ENCODE measurements around the gene PAPSS1.
"Not testable (repeated sequence)": the region's sequence is repeated elsewhere in the genome, so short reads cannot be mapped to it uniquely, and the experiment has no call there.

Gene PAPSS1

DNA sequence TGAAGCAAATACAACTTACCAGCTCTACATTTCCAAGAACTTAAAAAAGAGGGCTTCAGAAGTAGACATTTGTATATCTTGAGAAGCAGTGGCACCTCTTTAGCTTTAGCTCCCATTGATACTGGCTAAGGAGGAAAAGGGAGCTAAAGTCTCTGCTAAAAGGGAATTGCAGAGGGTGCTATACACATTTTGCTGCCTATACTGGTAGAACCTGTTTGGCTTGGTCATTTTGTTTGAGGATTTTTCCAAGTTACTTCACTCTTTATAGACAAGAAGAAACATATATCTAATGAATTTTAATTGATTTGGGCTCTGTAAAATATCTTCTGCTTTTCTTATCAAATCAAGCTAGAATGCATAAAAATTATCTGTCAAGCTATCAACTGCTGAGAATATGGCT lies 11.8 kb downstream of the PAPSS1 start:
- TF ChIP-seq, protein P1, sequence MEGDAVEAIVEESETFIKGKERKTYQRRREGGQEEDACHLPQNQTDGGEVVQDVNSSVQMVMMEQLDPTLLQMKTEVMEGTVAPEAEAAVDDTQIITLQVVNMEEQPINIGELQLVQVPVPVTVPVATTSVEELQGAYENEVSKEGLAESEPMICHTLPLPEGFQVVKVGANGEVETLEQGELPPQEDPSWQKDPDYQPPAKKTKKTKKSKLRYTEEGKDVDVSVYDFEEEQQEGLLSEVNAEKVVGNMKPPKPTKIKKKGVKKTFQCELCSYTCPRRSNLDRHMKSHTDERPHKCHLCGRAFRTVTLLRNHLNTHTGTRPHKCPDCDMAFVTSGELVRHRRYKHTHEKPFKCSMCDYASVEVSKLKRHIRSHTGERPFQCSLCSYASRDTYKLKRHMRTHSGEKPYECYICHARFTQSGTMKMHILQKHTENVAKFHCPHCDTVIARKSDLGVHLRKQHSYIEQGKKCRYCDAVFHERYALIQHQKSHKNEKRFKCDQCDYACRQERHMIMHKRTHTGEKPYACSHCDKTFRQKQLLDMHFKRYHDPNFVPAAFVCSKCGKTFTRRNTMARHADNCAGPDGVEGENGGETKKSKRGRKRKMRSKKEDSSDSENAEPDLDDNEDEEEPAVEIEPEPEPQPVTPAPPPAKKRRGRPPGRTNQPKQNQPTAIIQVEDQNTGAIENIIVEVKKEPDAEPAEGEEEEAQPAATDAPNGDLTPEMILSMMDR (IDR thresholded peaks at IDR 0.05; ENCODE audit: low read depth, low read length), result no peak
- H3K4me3 ChIP-seq (replicated peaks in 1 of 2; ENCODE audit: low read depth in 2 of 2, low read length in 2 of 2), result no peak overlapping the region
- DNase-seq (ENCODE audit: low read depth in 2 of 2), result no peak

GRCh38 chr4:107705742-107706556 lies 14.1 kb downstream of the PAPSS1 start:
- no peak for DNase-seq (ENCODE audit: low read depth in 2 of 2)
- no peak overlapping the region for H3K4me3 ChIP-seq (replicated peaks in 1 of 2; ENCODE audit: low read depth in 2 of 2, low read length in 2 of 2)
- TF ChIP-seq, protein P1 (IDR thresholded peaks at IDR 0.05; ENCODE audit: low read depth, low read length), result no peak

GRCh38 chr4:107701565-107701964 lies 18.5 kb downstream of the PAPSS1 start:
- TF ChIP-seq, protein P1 (IDR thresholded peaks at IDR 0.05; ENCODE audit: low read depth, low read length), result no peak
- no peak overlapping the region for H3K4me3 ChIP-seq (replicated peaks in 1 of 2; ENCODE audit: low read depth in 2 of 2, low read length in 2 of 2)
- no peak for DNase-seq (ENCODE audit: low read depth in 2 of 2)

- H3K4me3 ChIP-seq (replicated peaks in 1 of 2; ENCODE audit: low read depth in 2 of 2, low read length in 2 of 2), result no peak overlapping the region
- peak; percentile 31 to 35 for DNase-seq (ENCODE audit: low read depth in 2 of 2)
- TF ChIP-seq, protein P1 (IDR thresholded peaks at IDR 0.05; ENCODE audit: low read depth, low read length), result no peak
Observed at GRCh38 chr4:107699466-107700206, 20.4 kb downstream of the PAPSS1 start.

- not testable (repeated sequence) for DNase-seq (ENCODE audit: low read depth in 2 of 2); H3K4me3 ChIP-seq (replicated peaks in 1 of 2; ENCODE audit: low read depth in 2 of 2, low read length in 2 of 2)
Observed at GRCh38 chr4:107696187-107696586, 23.8 kb downstream of the PAPSS1 start.

DNA sequence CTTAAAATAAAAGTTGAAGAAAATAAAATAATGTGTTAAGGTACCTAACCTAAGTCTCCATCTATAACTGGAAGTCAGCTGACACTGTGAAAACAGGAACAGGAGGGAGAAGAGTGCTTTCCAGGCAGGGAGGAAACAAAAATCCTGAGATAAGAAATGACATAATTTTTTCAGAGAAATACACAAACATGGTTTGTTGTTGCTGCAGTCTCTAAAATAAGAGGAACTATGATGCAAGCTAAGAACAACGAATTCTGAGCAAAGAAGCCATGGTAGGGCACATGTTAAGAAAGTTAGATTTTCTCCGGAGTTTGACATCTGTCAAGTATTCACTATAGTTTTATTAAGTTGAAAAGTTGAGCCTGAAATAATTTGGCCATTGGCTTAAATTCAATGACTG lies 26.9 kb downstream of the PAPSS1 start:
- H3K4me3 ChIP-seq (replicated peaks in 1 of 2; ENCODE audit: low read depth in 2 of 2, low read length in 2 of 2), result no peak overlapping the region
- peak; percentile 12 to 51 for DNase-seq (ENCODE audit: low read depth in 2 of 2)
- TF ChIP-seq, protein P1 (IDR thresholded peaks at IDR 0.05; ENCODE audit: low read depth, low read length), result no peak

GRCh38 chr4:107692202-107692601 lies 27.8 kb downstream of the PAPSS1 start:
- no peak for DNase-seq (ENCODE audit: low read depth in 2 of 2)
- TF ChIP-seq, protein P1 (IDR thresholded peaks at IDR 0.05; ENCODE audit: low read depth, low read length), result no peak
- H3K4me3 ChIP-seq (replicated peaks in 1 of 2; ENCODE audit: low read depth in 2 of 2, low read length in 2 of 2), result no peak overlapping the region
